A549 (cell line): ENCODE measurements around the gene HELT. TPM values are rescaled to one million over a fixed set of nuclear protein-coding genes. Genes with fewer than 3 reads are reported as not detected.

ENCODE experiments used
- ATAC-seq, 2 experiments: fragments of 200-7000 bp in 1 of 2; fragments of >200 bp in 1 of 2; cut with Nextera tagmentation in 1 of 2; cut with Tn5 transposase in 1 of 2; 3 replicates each; pipeline versions ENCODE4 v1.8.0 to v1.9.1; 2018 to 2020; ENCODE audit warnings: mild to moderate bottlenecking in 1 of 2, moderate library complexity in 1 of 2
- CTCF ChIA-PET: fragments of 300-600 bp; sonication (Branson Sonifier 250); formaldehyde crosslinking; extraction: SDS; loops from one replicate; lab custom pipeline; 2021; ENCODE audit warnings: antibody characterized with exemption, inconsistent platforms; lab: Yijun Ruan, JAX
- POLR2A ChIA-PET: fragments of 350-600 bp; formaldehyde crosslinking; extraction: SDS; loops from one replicate; lab custom pipeline; 2021; ENCODE audit warnings: antibody characterized with exemption, inconsistent platforms; lab: Yijun Ruan, JAX
- DNase-seq, 2 experiments: peaks; one replicate each; pipeline versions ENCODE4 v3.0.0 to v3.0.0-alpha.2; 2011 to 2016; ENCODE audit warnings: low read depth in 1 of 2, low spot score in 1 of 2
- FAIRE-seq: peaks from 2 replicates; lab custom pipeline; 2011; peaks lifted over from hg19 to GRCh38; lab: Jason Lieb, UNC
- H3K27ac ChIP-seq, 2 experiments: fragments of >200 bp; sonication (Bioruptor Twin); formaldehyde crosslinking; 3 replicates each; pipeline ENCODE4 v1.5.1; 2016 to 2017
- H3K4me1 ChIP-seq: fragments of >200 bp; sonication (Bioruptor Twin); formaldehyde crosslinking; 3 replicates; pipeline ENCODE4 v1.6.1; 2016
- H3K4me2 ChIP-seq: fragments of >200 bp; sonication (Bioruptor Twin); formaldehyde crosslinking; 3 replicates; pipeline ENCODE4 v1.6.1; 2016
- H3K4me3 ChIP-seq: fragments of >200 bp; sonication (Bioruptor Twin); formaldehyde crosslinking; 3 replicates; pipeline ENCODE4 v1.5.1; 2016
- H3K9me3 ChIP-seq: fragments of >200 bp; sonication (Bioruptor Twin); formaldehyde crosslinking; 3 replicates; pipeline ENCODE4 v1.6.1; 2016
- ATOH8 ChIP-seq: fragments of 250-450 bp; sonication (Bioruptor Pico); IDR thresholded peaks from 2 replicates; pipeline ENCODE4 v1.5.0; 2020; ENCODE audit warnings: low read depth, mild to moderate bottlenecking, moderate library complexity
- BCL3 ChIP-seq: fragments of >200 bp; sonication (Bioruptor Twin); formaldehyde crosslinking; IDR thresholded peaks from 3 replicates; pipeline ENCODE4 v1.6.1; 2016
- BHLHE40 ChIP-seq: IDR thresholded peaks from 2 replicates; pipeline ENCODE4 v1.6.1; 2012; ENCODE audit warnings: low read depth, low read length, inconsistent platforms
- EHF ChIP-seq: fragments of 250-450 bp; sonication (Bioruptor Pico); IDR thresholded peaks from 2 replicates; pipeline ENCODE4 v1.5.0; 2020; ENCODE audit warnings: mild to moderate bottlenecking
- EP300 ChIP-seq, 2 experiments: fragments of >200 bp; sonication (Bioruptor Twin); formaldehyde crosslinking; IDR thresholded peaks; 2 replicates in 1 of 2; 3 replicates in 1 of 2; pipeline ENCODE4 v1.6.1; 2016 to 2017
- FOSB ChIP-seq: fragments of 250-450 bp; sonication (Bioruptor Pico); IDR thresholded peaks from 2 replicates; pipeline ENCODE4 v1.5.0; 2020; ENCODE audit warnings: mild to moderate bottlenecking, moderate library complexity
- GATA3 ChIP-seq: IDR thresholded peaks from 2 replicates; pipeline ENCODE4 v1.6.1; 2012; ENCODE audit warnings: borderline replicate concordance
- HDAC2 ChIP-seq: fragments of 200-600 bp; sonication (generic); IDR thresholded peaks from 2 replicates; pipeline ENCODE4 v1.6.1; 2016
- HOXB5 ChIP-seq: fragments of 250-450 bp; sonication (Bioruptor Pico); IDR thresholded peaks from 2 replicates; pipeline ENCODE4 v1.5.0; 2020; ENCODE audit warnings: mild to moderate bottlenecking, moderate library complexity
- MAZ ChIP-seq: fragments of 150-350 bp; IDR thresholded peaks from 2 replicates; pipeline ENCODE4 v1.6.1; 2014; ENCODE audit warnings: antibody characterized with exemption, low read depth, low read length, borderline replicate concordance
- MYC ChIP-seq: IDR thresholded peaks from 2 replicates; pipeline ENCODE4 v1.6.1; 2012; ENCODE audit warnings: mild to moderate bottlenecking, inconsistent platforms, low read length, improper control_type of control experiment, borderline replicate concordance
- NR3C1 ChIP-seq: fragments of >200 bp; sonication (Bioruptor Twin); formaldehyde crosslinking; IDR thresholded peaks from 3 replicates; pipeline ENCODE4 v1.6.1; 2017
- POLR2A ChIP-seq: IDR thresholded peaks from 2 replicates; pipeline ENCODE4 v1.6.1; 2012; ENCODE audit warnings: mild to moderate bottlenecking, low read length
- RCOR1 ChIP-seq: fragments of 150-350 bp; IDR thresholded peaks from 2 replicates; pipeline ENCODE4 v1.6.1; 2014; ENCODE audit warnings: antibody characterized with exemption, low read length, low read depth
- RFX5 ChIP-seq: fragments of 450-650 bp; IDR thresholded peaks from 2 replicates; pipeline ENCODE4 v1.7.1; 2014; ENCODE audit warnings: antibody characterized with exemption, mild to moderate bottlenecking, moderate library complexity
- SREBF2 ChIP-seq: fragments of 450-650 bp; IDR thresholded peaks from 2 replicates; pipeline ENCODE4 v1.6.1; 2014; ENCODE audit warnings: mild to moderate bottlenecking, moderate library complexity
- TFCP2L1 ChIP-seq: fragments of 250-450 bp; sonication (Bioruptor Pico); IDR thresholded peaks from 2 replicates; pipeline ENCODE4 v1.5.0; 2021; ENCODE audit warnings: mild to moderate bottlenecking
- TP53 ChIP-seq: fragments of 250-450 bp; sonication (Bioruptor Pico); IDR thresholded peaks from 2 replicates; pipeline ENCODE4 v1.5.0; 2021; ENCODE audit warnings: mild to moderate bottlenecking, moderate library complexity
- WGBS: methylation state at CpG from one replicate; pipeline ENCODE4 v1.1.6; 2017; ENCODE audit errors: missing lambda C conversion rate; 5-methylcytosine and 5-hydroxymethylcytosine counted together
- polyA plus RNA-seq, 4 experiments: library from polyadenylated mRNA; depleted of rRNA in 3 of 4; stranded (reverse); fragments of >200 nt; fragmentation: RNase III in 1 of 4; extraction: RNeasy Plus Mini Kit Qiagen cat#74134 plus additional on column Dnase treatment in 1 of 4; gene quantifications; 2 replicates in 3 of 4; 3 replicates in 1 of 4; pipeline ENCODE4 v1.2.3, GENCODE V29; 2011 to 2017
- TF ChIP-seq, protein P1 (sequence below): fragments of >200 bp; sonication (Bioruptor Twin); formaldehyde crosslinking; IDR thresholded peaks from 3 replicates; pipeline ENCODE4 v1.5.1; 2016
- TF ChIP-seq, protein P2 (sequence below): fragments of 150-350 bp; IDR thresholded peaks from 2 replicates; pipeline ENCODE4 v1.6.1; 2014; ENCODE audit warnings: low read depth, mild to moderate bottlenecking, low read length
- TF ChIP-seq, protein P3 (sequence below): IDR thresholded peaks from 2 replicates; pipeline ENCODE4 v1.6.1; 2012; ENCODE audit warnings: low read depth, borderline replicate concordance

HELT gene
- polyA plus RNA-seq, 2 of the 4 experiments (the other 2 are of a cell fraction) = not detected

DNA sequence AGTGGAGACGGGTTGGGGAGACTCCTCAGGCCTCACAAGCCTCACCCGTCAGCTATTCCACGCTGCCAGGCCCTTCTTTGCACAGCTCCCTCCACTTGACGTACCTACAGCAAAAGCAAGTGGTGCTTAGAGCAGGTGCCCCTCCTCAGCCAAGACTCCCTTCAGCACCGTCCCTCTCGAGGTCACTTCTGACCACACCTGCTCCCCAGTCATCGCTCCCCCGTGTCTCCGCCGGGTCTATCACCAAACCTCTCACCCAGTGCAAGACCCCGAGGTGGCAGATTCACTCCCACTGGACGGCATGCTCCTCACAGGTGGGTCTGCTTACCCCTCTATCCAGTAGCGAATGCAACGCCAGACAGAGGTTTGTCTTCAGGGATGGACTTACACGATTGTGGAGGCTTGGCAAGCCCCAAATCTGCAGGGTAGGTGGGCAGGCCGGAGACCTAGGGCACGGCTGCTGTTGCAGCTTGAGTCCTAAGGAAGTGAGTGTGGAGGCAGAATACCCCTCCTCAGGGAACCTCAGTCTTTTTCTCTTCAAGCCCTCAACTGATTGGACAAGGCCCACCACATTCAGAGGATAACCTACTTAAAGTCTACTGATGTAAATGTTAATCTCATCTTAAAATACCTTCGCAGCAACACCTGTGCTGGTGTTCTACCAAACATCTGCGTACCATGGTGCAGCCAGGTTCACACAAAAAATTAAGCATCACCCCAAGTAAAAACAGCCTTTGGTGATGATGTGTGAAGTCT is 14.5 kb upstream of the HELT start:
- POLR2A ChIA-PET = no interaction called here
- no peak for ATAC-seq
- TF ChIP-seq, protein P1, sequence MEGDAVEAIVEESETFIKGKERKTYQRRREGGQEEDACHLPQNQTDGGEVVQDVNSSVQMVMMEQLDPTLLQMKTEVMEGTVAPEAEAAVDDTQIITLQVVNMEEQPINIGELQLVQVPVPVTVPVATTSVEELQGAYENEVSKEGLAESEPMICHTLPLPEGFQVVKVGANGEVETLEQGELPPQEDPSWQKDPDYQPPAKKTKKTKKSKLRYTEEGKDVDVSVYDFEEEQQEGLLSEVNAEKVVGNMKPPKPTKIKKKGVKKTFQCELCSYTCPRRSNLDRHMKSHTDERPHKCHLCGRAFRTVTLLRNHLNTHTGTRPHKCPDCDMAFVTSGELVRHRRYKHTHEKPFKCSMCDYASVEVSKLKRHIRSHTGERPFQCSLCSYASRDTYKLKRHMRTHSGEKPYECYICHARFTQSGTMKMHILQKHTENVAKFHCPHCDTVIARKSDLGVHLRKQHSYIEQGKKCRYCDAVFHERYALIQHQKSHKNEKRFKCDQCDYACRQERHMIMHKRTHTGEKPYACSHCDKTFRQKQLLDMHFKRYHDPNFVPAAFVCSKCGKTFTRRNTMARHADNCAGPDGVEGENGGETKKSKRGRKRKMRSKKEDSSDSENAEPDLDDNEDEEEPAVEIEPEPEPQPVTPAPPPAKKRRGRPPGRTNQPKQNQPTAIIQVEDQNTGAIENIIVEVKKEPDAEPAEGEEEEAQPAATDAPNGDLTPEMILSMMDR = no peak
- TF ChIP-seq TP53 (CRISPR knock-in tag) (no peak), FOSB (CRISPR knock-in tag) (no peak), RCOR1 (no peak), EP300 (IDR thresholded peaks at IDR 0.05) (no peak), NR3C1 (no peak), MAZ (no peak)
- TF ChIP-seq, protein P2, sequence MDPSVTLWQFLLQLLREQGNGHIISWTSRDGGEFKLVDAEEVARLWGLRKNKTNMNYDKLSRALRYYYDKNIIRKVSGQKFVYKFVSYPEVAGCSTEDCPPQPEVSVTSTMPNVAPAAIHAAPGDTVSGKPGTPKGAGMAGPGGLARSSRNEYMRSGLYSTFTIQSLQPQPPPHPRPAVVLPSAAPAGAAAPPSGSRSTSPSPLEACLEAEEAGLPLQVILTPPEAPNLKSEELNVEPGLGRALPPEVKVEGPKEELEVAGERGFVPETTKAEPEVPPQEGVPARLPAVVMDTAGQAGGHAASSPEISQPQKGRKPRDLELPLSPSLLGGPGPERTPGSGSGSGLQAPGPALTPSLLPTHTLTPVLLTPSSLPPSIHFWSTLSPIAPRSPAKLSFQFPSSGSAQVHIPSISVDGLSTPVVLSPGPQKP = no peak
- WGBS = 52% methylated on average over 14 of the region's 19 CpGs
- H3K4me2 ChIP-seq = no peak overlapping the region
- no peak for DNase-seq
- no peak for FAIRE-seq
- CTCF ChIA-PET = interaction anchor here (1.3 to 2.0 kb wide), 3 partner anchors 10 to 180 kb away, joined by 3 to 8 read pairs (median 5); no protein-coding TSS in a partner anchor
- no peak overlapping the region for H3K27ac ChIP-seq
- no peaks in the 10 kb centered on the region for H3K4me1 ChIP-seq
- no peaks in the 10 kb centered on the region for H3K9me3 ChIP-seq
- H3K4me3 ChIP-seq = no peak overlapping the region

GRCh38 chr4:185004562-185005218 is 13.6 kb upstream of the HELT start:
- H3K9me3 ChIP-seq = no peaks in the 10 kb centered on the region
- FAIRE-seq = no peak
- CTCF ChIA-PET = interaction anchor here (0.8 to 2.0 kb wide), 11 partner anchors 9 to 135 kb away, joined by 3 to 8 read pairs (median 5); no protein-coding TSS in a partner anchor
- no peaks in the 10 kb centered on the region for H3K4me1 ChIP-seq
- H3K4me3 ChIP-seq = 0 out of 3 replicates have a peak overlapping the region, but pooled peaks have one; percentile 22
- TF ChIP-seq RFX5 = no peak
- TF ChIP-seq TFCP2L1 (CRISPR knock-in tag) = no peak
- TF ChIP-seq HOXB5 (CRISPR knock-in tag) = no peak
- TF ChIP-seq EHF (CRISPR knock-in tag) = no peak
- no peak for TF ChIP-seq HDAC2
- no peak for TF ChIP-seq FOSB (CRISPR knock-in tag)
- TF ChIP-seq, protein P3, sequence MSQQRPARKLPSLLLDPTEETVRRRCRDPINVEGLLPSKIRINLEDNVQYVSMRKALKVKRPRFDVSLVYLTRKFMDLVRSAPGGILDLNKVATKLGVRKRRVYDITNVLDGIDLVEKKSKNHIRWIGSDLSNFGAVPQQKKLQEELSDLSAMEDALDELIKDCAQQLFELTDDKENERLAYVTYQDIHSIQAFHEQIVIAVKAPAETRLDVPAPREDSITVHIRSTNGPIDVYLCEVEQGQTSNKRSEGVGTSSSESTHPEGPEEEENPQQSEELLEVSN = no peak
- no peak for TF ChIP-seq SREBF2
- TF ChIP-seq BHLHE40 = no peak
- TF ChIP-seq MYC = no peak
- TF ChIP-seq POLR2A = no peak
- TF ChIP-seq BCL3 = no peak
- TF ChIP-seq ATOH8 (CRISPR knock-in tag) = no peak
- TF ChIP-seq GATA3 = no peak
- POLR2A ChIA-PET = no interaction called here
- no peak for DNase-seq
- no peak overlapping the region; a peak in 1 of 6 replicates for H3K27ac ChIP-seq
- peak; percentile 71 to 83 for ATAC-seq
- peak overlapping the region; percentile 86 for H3K4me2 ChIP-seq
- 29% methylated on average over 9 of the region's 22 CpGs for WGBS
